Vagina (tissue), 2 donors: ENCODE data around the gene LGALS3. TPM values are rescaled to one million over a fixed set of nuclear protein-coding genes. Genes with fewer than 3 reads are reported as not detected.

Experiments
- DNase-seq, 2 donors: peaks; one replicate each; pipeline ENCODE4 v3.0.0-alpha.2; 2017; ENCODE audit errors: extremely low spot score in 2 of 2
- H3K27ac ChIP-seq: fragments of 200-600 bp; sonication (generic); one replicate; pipeline ENCODE4 v1.5.1; 2019
- H3K27me3 ChIP-seq: fragments of 200-600 bp; sonication (generic); one replicate; pipeline ENCODE4 v1.5.1; 2019
- H3K36me3 ChIP-seq, 2 donors: fragments of 200-600 bp; sonication (generic); one replicate each; pipeline ENCODE4 v1.5.1; 2017 to 2019
- H3K4me1 ChIP-seq: fragments of 200-600 bp; sonication (generic); one replicate; pipeline ENCODE4 v1.5.1; 2019
- H3K4me3 ChIP-seq, 2 donors: fragments of 200-600 bp; sonication (generic); 1 replicate in 1 of 2; 2 replicates in 1 of 2; pipeline ENCODE4 v1.5.1; 2016 to 2019
- H3K9me3 ChIP-seq: fragments of 200-600 bp; sonication (generic); one replicate; pipeline ENCODE4 v1.5.1; 2019
- POLR2A ChIP-seq, 2 donors: fragments of 450-650 bp; IDR thresholded peaks; one replicate each; pipeline ENCODE4 v1.6.1; 2017; ENCODE audit warnings: antibody characterized with exemption in 2 of 2, mild to moderate bottlenecking in 2 of 2, moderate library complexity in 2 of 2
- POLR2AphosphoS5 ChIP-seq, 2 donors: sonication (generic); formaldehyde crosslinking; IDR thresholded peaks; one replicate each; pipeline ENCODE4 v1.9.0; 2017; ENCODE audit warnings: antibody characterized with exemption in 2 of 2, mild to moderate bottlenecking in 2 of 2, low read depth in 1 of 2; ENCODE audit not compliant: insufficient read depth in 1 of 2
- intact Hi-C: fragments of 100-400 bp; cut with DNase I; formaldehyde crosslinking; loops from one replicate; pipeline ENCODE4 v1.15.1; 2023
- total RNA-seq: library from RNA; depleted of rRNA; stranded (reverse); fragments of >200 nt; gene quantifications from one replicate; pipeline ENCODE4 v1.2.3, GENCODE V29; 2016
- TF ChIP-seq, protein P1 (sequence below), 3 experiments: fragments of 450-650 bp in 2 of 3; fragments of 200-600 bp in 1 of 3; sonication (generic) in 1 of 3; IDR thresholded peaks; one replicate each; pipeline ENCODE4 v1.5.1; 2017 to 2019; ENCODE audit warnings: antibody characterized with exemption in 3 of 3, mild to moderate bottlenecking in 2 of 3, moderate library complexity in 2 of 3

The LGALS3 gene
- total RNA-seq, 1 donor from 2014 or later: 417 TPM

DNA sequence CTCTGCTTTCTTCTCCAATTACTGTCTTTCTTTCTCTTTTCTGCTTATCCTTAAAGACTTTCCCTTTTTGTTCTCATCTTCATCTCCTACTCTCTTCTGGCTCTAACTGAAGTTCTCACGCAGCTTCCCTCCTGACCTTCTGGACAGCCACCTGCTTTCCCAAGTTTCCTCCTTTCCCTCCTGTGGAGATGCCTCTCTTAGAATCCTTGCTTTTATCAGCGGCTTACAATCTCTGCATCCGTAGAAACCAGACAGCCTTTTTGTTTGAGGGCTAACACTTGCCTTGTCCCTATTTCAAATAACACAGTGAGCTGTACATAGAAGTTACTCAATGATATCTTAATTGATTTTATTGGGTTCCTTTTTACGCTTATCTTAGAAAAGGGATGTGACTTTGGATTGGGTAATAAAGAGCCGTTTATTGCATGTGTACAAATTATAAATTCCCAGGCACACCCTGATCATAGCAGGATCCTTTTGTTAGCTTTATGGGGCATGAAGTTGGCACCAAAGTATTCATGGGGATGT is 2.1 kb upstream of the LGALS3 start:
- no peak overlapping the region for H3K4me3 ChIP-seq
- intact Hi-C loops: loop anchor here (10.0 kb wide), 1 partner anchor 72 kb away; the partner anchor contains the start of gene MAPK1IP1L
- TF ChIP-seq, protein P1, sequence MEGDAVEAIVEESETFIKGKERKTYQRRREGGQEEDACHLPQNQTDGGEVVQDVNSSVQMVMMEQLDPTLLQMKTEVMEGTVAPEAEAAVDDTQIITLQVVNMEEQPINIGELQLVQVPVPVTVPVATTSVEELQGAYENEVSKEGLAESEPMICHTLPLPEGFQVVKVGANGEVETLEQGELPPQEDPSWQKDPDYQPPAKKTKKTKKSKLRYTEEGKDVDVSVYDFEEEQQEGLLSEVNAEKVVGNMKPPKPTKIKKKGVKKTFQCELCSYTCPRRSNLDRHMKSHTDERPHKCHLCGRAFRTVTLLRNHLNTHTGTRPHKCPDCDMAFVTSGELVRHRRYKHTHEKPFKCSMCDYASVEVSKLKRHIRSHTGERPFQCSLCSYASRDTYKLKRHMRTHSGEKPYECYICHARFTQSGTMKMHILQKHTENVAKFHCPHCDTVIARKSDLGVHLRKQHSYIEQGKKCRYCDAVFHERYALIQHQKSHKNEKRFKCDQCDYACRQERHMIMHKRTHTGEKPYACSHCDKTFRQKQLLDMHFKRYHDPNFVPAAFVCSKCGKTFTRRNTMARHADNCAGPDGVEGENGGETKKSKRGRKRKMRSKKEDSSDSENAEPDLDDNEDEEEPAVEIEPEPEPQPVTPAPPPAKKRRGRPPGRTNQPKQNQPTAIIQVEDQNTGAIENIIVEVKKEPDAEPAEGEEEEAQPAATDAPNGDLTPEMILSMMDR (IDR thresholded peaks at IDR 0.05): no peak
- TF ChIP-seq POLR2AphosphoS5 (IDR thresholded peaks at IDR 0.05; ENCODE audit: insufficient read depth in 1 of 2, low read depth in 1 of 2): no peak
- no peak for TF ChIP-seq POLR2A (IDR thresholded peaks at IDR 0.05)
- H3K4me1 ChIP-seq: peaks cover 82% of the 10 kb centered on the region
- no peaks in the 10 kb centered on the region for H3K36me3 ChIP-seq
- no peak for DNase-seq
- no peaks in the 10 kb centered on the region for H3K9me3 ChIP-seq
- H3K27ac ChIP-seq: peak overlapping the region; percentile 99
- no peaks in the 10 kb centered on the region for H3K27me3 ChIP-seq

DNA sequence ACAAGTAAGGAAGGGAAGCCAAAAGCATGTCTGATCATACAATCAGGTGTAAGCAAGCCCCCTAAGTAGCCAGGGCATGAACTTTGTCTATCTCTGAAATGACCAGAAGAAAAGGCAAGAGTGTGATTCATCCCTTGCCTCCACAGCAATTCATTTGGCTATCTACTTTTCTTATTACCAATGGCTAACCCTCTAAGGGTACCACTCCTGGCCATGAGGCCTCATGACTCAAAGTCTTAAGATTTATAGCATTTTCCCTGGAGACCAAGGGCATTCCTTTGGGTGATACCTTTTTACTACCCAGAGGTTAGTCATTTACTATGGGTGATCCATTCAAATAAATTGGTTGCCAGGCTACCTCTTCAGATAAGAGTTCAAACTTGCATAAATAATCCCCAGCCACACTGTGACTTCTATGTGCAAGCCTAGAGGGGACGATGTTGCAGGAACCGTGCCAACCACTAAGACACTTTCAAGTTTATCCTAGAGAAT is 1.5 kb upstream of the LGALS3 start:
- TF ChIP-seq, protein P1 (IDR thresholded peaks at IDR 0.05): no peak
- TF ChIP-seq POLR2A (IDR thresholded peaks at IDR 0.05): no peak
- no peaks in the 10 kb centered on the region for H3K27me3 ChIP-seq
- H3K4me1 ChIP-seq: peaks cover 82% of the 10 kb centered on the region
- H3K9me3 ChIP-seq: no peaks in the 10 kb centered on the region
- no peak overlapping the region for H3K4me3 ChIP-seq
- peak in 1 of 2 donors; percentile 84 for DNase-seq
- intact Hi-C loops: loop anchor here (10.0 kb wide), 1 partner anchor 73 kb away; the partner anchor contains the start of gene MAPK1IP1L
- H3K27ac ChIP-seq: peak overlapping the region; percentile 99
- no peaks in the 10 kb centered on the region for H3K36me3 ChIP-seq

DNA sequence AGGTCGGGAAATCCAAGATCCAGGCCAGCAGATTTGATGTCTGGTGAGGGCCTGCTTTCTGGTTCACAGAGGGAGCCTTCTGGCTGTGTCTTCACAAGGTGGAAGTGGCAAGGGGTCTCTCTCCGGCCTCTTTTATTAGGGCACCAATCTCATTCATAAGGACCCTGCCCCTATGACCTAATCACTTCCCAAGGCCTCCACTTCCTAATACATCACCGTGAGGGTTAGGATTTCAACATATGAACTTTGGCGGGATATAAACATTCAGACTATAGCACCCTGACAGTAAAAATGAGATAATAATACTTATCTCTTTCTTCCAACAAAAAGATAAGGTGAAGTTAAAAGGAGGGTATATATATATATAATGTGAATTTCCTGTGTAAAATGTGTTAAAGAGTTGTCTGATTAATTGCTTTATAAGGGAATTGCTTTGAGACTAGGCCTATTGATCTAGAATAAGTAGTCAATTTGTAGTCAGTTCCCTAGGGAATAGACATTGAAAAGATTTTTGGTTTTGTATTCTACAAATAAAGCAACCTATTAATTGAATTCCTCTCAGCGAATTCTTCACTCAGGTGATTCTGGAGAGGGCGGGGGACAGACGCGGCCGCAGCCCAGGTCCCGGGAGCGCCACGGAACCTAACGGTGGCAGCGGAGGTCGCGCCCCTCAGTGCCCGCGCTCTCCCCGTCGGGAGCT is 516 bp upstream of the LGALS3 start:
- H3K27me3 ChIP-seq: no peaks in the 10 kb centered on the region
- H3K27ac ChIP-seq: peak overlapping the region; percentile 99
- no peaks in the 10 kb centered on the region for H3K9me3 ChIP-seq
- peaks cover 82% of the 10 kb centered on the region for H3K4me1 ChIP-seq
- no peak for TF ChIP-seq POLR2A (IDR thresholded peaks at IDR 0.05)
- TF ChIP-seq, protein P1 (IDR thresholded peaks at IDR 0.05): no peak
- peak in 1 of 2 donors; percentile 68 for TF ChIP-seq POLR2AphosphoS5 (IDR thresholded peaks at IDR 0.05; ENCODE audit: insufficient read depth in 1 of 2, low read depth in 1 of 2)
- intact Hi-C loops: loop anchor here (10.0 kb wide), 1 partner anchor 74 kb away; the partner anchor contains the start of gene MAPK1IP1L
- H3K4me3 ChIP-seq: peak overlapping the region; percentile 56 to 94
- no peaks in the 10 kb centered on the region for H3K36me3 ChIP-seq
- DNase-seq: peak in 1 of 2 donors; percentile 84

DNA sequence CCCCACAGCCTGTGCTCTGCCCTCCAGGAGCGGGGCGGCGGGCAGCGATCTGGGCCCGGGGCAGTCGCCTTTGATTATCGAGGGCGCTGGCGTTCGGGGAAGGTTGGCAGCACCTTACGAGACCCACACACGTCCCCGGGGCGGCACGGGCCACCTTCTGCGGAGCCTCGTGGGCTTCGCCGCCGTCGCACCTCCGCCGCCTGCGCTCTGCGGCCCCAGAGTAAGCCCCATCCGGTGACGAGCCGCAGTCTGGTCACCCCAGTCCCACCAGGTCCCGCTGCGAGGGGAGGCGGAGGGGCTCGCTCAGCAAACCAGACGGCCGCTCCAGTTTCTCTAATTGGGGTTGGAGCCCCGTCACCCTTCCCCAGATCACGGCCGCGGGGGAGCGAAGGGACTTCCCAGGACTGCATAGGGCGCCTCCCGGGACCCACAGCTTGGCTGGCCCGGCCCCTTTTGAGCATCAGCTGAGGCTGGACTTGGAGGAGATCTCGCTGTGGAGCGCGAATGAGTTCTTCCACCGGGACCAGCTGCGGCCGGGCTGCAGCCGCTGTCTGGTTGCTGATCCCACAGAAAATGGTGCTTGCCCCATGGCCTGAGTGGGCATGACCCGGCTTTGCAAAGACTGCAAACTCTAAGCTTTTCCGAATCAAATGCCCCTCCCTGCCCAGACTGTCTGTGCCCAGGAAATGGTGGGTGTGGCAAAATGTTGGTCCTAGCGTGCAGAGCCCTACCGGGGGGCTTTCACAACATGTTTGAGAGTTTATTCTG is 560 bp downstream of the LGALS3 start:
- no peaks in the 10 kb centered on the region for H3K36me3 ChIP-seq
- peaks cover 84% of the 10 kb centered on the region for H3K4me1 ChIP-seq
- H3K27ac ChIP-seq: peak overlapping the region; percentile 99
- peak in 1 of 2 donors; percentile 91 for DNase-seq
- peak overlapping the region; percentile 56 to 94 for H3K4me3 ChIP-seq
- no peaks in the 10 kb centered on the region for H3K9me3 ChIP-seq
- H3K27me3 ChIP-seq: no peaks in the 10 kb centered on the region
- TF ChIP-seq, protein P1 (IDR thresholded peaks at IDR 0.05): no peak
- TF ChIP-seq POLR2AphosphoS5 (IDR thresholded peaks at IDR 0.05; ENCODE audit: insufficient read depth in 1 of 2, low read depth in 1 of 2): peak in 1 of 2 donors; percentile 76
- intact Hi-C loops: loop anchor here (10.0 kb wide), 1 partner anchor 75 kb away; the partner anchor contains the start of gene MAPK1IP1L
